IMR-90 (cell line): ENCODE results near the gene GRIFIN.

ENCODE experiments used
- CTCF ChIP-seq: conservative IDR thresholded peaks from 2 replicates; pipeline ENCODE4 v1.5.1; 2012; ENCODE audit warnings: mild to moderate bottlenecking, low read depth, low read length, improper control_type of control experiment
- POLR2A ChIP-seq: IDR thresholded peaks from 2 replicates; pipeline ENCODE4 v1.6.1; 2012; ENCODE audit warnings: mild to moderate bottlenecking, low read depth, low read length

GRCh38 chr7:2507208-2507916, 31.2 kb upstream of the GRIFIN start:
- TF ChIP-seq CTCF, result no peak
- no peak for TF ChIP-seq POLR2A
